ENCODE results near the gene STAT5B. TPM values are rescaled to one million over a fixed set of nuclear protein-coding genes. Genes with fewer than 3 reads are reported as not detected.

The STAT5B gene
- total RNA-seq, 2 donors from 2014 or later, result 34.2 to 39.2 TPM

GRCh38 chr17:42179911-42180410, 96.2 kb downstream of the STAT5B start:
- intact Hi-C loops (cut with DNase I, micrococcal nuclease), result loop anchor here in 1 of 2 donors (10.0 kb wide), 1 partner anchor 55 kb away; the partner anchor contains the start of genes HSPB9 and KAT2A
- ATAC-seq, result no peak
- DNase-seq, result peak in 1 of 2 donors; percentile 64

DNA sequence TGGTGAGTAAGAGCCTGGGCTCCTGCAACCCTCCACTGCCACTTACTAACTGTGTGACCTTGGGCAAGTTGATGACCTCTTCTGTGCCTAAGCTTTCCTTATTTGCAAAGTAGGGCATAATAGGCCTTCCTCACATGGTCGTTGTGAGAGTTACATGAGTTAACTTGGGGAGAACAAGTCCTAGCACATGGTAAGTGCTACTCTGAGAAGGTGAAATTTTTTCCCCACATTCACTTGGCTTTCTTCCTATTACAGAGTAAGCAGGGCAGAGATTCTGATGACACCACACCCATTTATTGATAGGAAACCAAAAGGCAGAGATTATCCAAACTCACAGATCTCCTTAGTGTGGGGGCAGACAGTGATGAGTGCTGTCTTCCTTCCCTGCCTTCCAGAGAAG, 96.9 kb downstream of the STAT5B start:
- intact Hi-C loops (cut with DNase I, micrococcal nuclease), result no loop called here
- DNase-seq (no peak), ATAC-seq (no peak)

DNA sequence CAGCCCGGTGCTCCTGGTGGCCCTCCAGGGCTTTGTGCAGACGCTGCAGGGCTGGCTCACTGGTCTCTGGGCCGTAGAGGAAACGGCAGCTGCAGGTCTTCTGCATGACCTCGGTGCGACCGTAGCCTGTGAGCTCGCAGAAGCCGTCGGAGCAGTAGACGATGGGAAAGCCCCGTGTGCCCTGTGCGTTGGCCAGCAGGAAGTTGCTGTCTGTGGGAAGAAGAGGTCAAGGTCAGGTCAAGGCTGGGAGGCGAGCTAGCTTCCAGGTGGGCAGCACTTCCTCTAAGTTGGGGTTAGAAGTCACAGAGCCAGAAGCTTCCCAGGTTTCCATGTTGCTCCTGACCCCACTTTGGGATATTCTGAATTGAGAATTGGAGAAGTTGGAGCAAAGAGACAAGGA, 97.4 kb downstream of the STAT5B start:
- no peak for DNase-seq
- ATAC-seq, result no peak
- intact Hi-C loops (cut with DNase I, micrococcal nuclease), result no loop called here

DNA sequence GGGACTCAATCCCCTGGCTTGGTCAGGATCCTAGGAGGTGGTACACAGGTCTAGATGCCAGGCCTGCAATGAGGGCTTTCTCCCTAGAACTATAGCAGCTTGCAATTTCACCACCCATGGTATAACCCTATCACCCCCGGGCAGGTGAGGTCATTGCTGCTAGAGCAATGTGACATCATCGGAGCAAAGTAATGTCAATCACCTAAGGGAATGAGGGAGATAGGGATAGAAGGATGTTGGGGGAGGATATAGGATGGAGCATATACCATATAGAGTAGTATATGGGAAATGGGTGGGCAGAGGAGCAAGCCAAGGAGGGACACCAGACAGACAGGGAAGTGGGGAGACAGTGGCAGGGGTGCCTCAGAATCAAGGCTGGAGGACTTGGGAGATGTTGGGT, 98.5 kb downstream of the STAT5B start:
- intact Hi-C loops (cut with DNase I, micrococcal nuclease), result no loop called here
- no peak for ATAC-seq
- no peak for DNase-seq

DNA sequence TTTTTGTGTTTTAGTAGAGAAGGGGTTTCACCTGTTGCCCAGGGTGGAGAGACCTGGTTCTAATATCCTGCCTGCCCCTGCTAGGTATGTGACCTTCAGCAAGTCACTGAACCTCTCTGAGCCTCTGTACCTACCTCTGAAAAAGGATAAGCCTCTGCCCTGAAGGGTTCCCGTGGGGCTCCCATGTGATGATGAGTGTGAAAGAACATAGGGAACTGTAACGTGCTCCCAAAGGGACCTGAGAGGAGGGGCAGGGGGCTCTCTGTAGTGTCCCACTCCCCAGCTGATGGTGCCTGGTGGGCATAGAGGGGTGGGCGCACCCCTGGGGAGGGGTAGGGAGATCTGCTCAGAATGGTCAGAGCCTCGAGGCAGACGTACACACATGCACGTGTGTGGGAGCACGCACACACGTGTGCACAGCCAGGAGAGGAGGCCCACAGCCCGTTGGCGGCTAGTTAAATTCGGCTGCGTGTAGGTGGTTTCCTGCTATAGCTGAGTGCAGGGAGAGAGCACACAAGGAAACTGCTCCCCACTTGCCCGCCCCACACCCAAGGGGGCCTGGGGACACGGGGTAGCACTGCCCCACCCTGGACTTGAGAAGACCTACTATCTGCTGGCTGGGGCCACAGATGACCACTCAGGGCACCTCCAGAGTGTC, 101.9 kb downstream of the STAT5B start:
- ATAC-seq, result no peak
- intact Hi-C loops (cut with DNase I, micrococcal nuclease), result no loop called here
- DNase-seq, result no peak

DNA sequence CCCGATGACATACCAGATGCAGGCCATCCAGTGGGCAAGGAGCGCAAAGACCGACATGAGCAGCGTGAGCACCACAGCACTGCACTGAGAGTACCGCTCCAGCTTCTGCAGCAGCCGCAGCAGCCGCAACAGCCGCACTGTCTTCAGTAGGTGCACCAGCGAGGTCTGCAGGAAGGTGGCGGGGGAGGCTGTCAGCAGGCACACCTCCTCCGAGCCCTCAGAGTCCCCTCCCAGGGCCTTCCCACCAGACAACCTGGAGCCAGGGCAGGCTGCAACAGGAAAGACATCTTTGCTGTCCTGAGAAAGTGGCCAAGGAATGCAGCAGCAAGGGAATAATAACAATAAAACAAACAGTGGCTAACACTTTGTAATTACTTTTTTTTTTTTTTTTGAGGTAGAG, 104.4 kb downstream of the STAT5B start:
- intact Hi-C loops (cut with DNase I, micrococcal nuclease), result no loop called here
- ATAC-seq, result no peak

GRCh38 chr17:42169351-42169750, 106.8 kb downstream of the STAT5B start:
- intact Hi-C loops (cut with DNase I, micrococcal nuclease), result no loop called here
- DNase-seq, result no peak
- no peak for ATAC-seq

More for the DNA sequence above, 104.4 kb downstream of the STAT5B start:
- no peak for DNase-seq

- DNase-seq, result no peak
- intact Hi-C loops (cut with DNase I, micrococcal nuclease), result no loop called here
- no peak for ATAC-seq
These were observed 108.4 kb downstream of the STAT5B start for GRCh38 chr17:42167807-42168206.

DNA sequence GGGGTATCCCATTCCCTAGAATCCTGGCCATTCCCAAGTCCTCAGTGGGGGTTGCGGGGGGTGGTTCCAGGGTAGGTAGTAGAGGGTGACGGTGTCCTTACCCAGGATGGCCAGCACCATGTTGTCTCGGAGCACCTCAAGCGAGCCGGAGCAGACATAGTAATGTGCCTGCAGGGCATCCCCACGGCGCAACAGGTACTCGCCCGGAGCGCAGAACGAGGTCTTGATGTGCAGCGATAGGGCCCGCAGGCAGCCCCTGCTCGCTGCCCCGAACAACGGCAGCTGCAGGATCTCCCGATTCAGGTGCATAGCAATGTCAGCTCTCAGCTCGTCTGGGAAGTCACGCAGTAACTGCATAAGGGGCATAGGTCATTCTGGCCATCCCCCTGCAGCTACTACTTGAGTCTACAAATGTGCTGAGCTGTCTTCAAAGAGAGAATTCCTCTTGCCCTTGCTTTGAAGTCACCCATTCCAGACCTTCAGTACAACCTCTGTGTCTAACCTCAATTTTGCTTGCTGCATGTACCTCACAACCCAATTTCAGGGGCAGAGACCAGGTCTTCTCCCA, 109.9 kb downstream of the STAT5B start:
- intact Hi-C loops (cut with DNase I, micrococcal nuclease), result no loop called here
- ATAC-seq (no peak), DNase-seq (no peak)

DNA sequence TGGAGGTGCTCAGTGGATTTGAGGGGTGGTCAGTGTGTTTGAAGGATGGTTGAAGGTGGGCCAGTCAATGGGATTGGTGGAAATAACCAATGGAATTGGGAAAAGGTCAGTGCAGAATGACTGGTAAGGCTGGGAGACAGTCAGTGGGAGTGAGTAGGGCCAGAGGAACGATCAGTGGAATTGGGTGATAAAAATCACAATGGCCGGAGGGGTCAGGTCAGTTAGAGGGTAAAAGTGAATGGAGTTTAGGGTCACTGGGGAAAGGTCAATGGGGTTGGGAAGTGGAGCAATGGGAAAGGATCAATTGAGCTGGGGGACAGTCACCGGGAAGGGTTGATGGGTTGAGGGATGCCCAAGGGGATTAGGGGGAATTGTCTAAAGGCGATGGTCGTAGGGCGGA, 110.4 kb downstream of the STAT5B start:
- intact Hi-C loops (cut with DNase I, micrococcal nuclease), result no loop called here
- no peak for ATAC-seq
- no peak for DNase-seq

- ATAC-seq (no peak), DNase-seq (no peak)
- intact Hi-C loops (cut with DNase I, micrococcal nuclease), result no loop called here
These were observed 112.3 kb downstream of the STAT5B start for GRCh38 chr17:42163696-42164407.

GRCh38 chr17:42163113-42163512, 113.1 kb downstream of the STAT5B start:
- intact Hi-C loops (cut with DNase I, micrococcal nuclease), result no loop called here
- ATAC-seq, result peak; percentile 32

DNA sequence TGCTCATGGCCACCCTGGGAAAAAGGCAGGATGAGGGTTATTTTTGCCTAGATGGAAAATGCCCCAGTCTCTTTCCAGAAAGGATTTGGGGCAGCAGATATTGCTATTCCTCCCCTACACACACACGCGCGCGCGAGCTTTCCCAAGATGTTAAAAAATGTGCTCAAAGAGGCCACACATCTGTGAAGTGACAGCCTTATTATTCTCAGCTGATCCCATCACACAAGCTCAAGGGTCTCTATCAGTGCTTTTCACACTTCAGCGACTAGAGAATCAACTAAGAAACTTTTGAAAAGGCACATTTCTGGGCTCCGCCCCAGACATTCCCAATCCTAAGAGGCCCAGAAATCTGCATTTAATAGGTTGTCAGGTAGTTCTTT, 115.7 kb downstream of the STAT5B start:
- no peak for ATAC-seq
- intact Hi-C loops (cut with DNase I, micrococcal nuclease), result no loop called here
- no peak for DNase-seq

More at GRCh38 chr17:42163113-42163512, 113.1 kb downstream of the STAT5B start:
- no peak for DNase-seq

DNA sequence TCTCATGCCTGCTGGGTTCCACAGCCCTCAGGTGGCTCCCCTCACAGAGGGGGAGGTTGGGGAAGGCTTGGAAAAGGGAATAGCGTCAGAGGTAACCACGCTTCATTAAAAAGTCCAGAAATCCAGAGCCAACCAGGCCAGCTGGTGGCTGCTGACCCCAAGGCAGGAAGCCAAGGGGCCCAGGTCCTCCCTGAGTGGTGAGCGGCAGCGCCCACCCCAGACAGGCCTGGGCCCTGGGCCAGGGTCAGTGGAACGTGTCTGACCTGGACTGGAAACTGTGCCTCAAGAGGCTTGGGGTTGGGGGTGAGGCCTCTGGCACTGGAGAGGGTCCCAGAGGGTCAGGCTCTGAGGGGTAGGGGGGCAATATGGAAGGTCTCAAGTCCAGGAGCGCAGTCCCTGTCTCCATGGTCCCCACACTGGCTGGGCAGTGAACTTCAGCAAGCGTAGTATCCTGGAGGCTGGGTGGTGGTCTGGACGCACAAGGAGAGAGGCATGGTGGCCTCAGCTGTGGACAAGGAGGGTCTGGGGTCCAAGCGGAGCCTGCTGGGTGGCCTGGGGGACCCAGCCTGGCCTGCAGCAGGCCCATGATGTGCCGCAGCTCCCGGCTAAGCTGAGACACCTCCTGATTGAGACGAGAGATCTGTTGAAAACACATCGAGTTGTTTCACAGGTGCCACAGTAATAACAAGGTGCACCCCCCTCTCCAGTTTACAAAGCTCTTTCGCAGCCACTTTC, 116.2 kb downstream of the STAT5B start:
- ATAC-seq (no peak), DNase-seq (no peak)
- intact Hi-C loops (cut with DNase I, micrococcal nuclease), result no loop called here

- DNase-seq (no peak), ATAC-seq (no peak)
- intact Hi-C loops (cut with DNase I, micrococcal nuclease), result no loop called here
These were observed 120.6 kb downstream of the STAT5B start for GRCh38 chr17:42155614-42156045.

DNA sequence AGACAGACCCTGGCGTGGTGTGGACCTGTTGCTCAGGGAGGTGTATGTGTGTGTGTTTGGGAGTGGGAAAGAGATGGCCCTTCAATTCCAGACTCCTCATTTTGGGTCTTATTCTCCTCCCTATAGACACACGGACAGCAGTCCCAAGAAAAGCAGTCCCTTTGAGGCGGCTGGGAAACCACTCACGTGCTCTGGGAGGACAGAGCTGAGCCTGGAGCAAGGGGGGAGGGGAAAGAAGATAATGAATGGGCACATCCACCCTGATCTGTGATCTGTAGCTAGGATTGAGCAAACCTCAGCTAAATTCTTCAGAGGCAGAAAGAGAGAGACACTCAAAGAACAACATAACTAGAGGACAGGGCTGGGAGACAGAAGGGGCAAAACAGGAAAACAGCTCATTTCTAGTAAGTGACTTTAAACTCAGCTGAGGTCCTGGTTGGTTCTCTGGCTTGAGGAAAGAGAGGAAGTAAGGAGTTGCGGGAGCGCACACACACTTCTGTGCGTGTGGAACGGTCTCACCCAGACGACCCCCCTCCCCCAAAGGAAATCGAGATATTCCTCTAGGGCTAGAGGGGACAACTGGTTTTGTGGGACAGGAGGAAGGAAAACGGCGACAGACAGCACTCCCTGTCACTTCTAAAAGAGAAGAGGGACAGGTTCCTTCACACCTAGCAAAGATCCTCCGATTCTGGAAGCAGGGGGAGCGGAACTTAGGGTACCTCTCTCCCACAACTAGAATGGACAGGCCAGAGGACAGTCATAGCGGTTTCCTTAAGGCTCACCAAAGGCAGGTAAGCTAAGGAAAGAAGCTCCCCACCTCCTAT, 122.1 kb downstream of the STAT5B start:
- intact Hi-C loops (cut with DNase I, micrococcal nuclease), result no loop called here
- DNase-seq, result no peak

More for the DNA sequence above, 122.1 kb downstream of the STAT5B start:
- ATAC-seq, result peak; percentile 27

Data from left colon (tissue), 2 donors.